GM12865 (cell line): Measurements from ENCODE around the gene TUBGCP6.

ENCODE experiments used
- DNase-seq: peaks from one replicate; pipeline ENCODE4 v3.0.0; 2010; ENCODE audit warnings: low read depth
- H3K4me3 ChIP-seq: 2 replicates; pipeline ENCODE4 v1.5.1; 2011; ENCODE audit warnings: mild to moderate bottlenecking, low read depth, low read length, control low read depth
- CTCF ChIP-seq: IDR thresholded peaks from 2 replicates; pipeline ENCODE4 v1.5.1; 2011; ENCODE audit warnings: low read length, control low read depth, low read depth, inconsistent platforms; ENCODE audit not compliant: insufficient read depth; ENCODE audit errors: missing control alignments

Gene TUBGCP6

GRCh38 chr22:50262973-50263617 lies 18.3 kb upstream of the TUBGCP6 start:
- no peak for TF ChIP-seq CTCF
- no peak for DNase-seq
- H3K4me3 ChIP-seq = no peak overlapping the region

GRCh38 chr22:50262460-50262911 lies 17.7 kb upstream of the TUBGCP6 start:
- no peak for TF ChIP-seq CTCF
- DNase-seq = no peak
- H3K4me3 ChIP-seq = no peak overlapping the region

- TF ChIP-seq CTCF = no peak
- DNase-seq = peak; percentile 73
- H3K4me3 ChIP-seq = peak within 1 kb of the TSS; percentile 80
Observed at GRCh38 chr22:50261615-50262459, 17.0 kb upstream of the TUBGCP6 start, which contains the start of gene MAPK12. TSS of gene MAPK12 (minus strand) at chr22:50261683. CDS start at chr22:50261509, 174 bp downstream.

GRCh38 chr22:50260801-50261614 lies 16.2 kb upstream of the TUBGCP6 start:
- peak; percentile 75 for DNase-seq
- no peak for TF ChIP-seq CTCF
- peak overlapping the region; percentile 80 for H3K4me3 ChIP-seq

GRCh38 chr22:50260434-50260800 lies 15.6 kb upstream of the TUBGCP6 start:
- TF ChIP-seq CTCF = no peak
- H3K4me3 ChIP-seq = peak overlapping the region; percentile 80
- DNase-seq = no peak

GRCh38 chr22:50259302-50259701 lies 14.5 kb upstream of the TUBGCP6 start:
- TF ChIP-seq CTCF = no peak
- DNase-seq = no peak
- no peak overlapping the region for H3K4me3 ChIP-seq
